Colon (tissue), 2 donors: ENCODE data around the gene SLC24A3.

Source experiments
- FAIRE-seq: peaks from 2 replicates; lab custom pipeline; 2012; peaks lifted over from hg19 to GRCh38; lab: Jason Lieb, UNC
- donor health status: control.
- donor health status: control.

Gene SLC24A3

DNA sequence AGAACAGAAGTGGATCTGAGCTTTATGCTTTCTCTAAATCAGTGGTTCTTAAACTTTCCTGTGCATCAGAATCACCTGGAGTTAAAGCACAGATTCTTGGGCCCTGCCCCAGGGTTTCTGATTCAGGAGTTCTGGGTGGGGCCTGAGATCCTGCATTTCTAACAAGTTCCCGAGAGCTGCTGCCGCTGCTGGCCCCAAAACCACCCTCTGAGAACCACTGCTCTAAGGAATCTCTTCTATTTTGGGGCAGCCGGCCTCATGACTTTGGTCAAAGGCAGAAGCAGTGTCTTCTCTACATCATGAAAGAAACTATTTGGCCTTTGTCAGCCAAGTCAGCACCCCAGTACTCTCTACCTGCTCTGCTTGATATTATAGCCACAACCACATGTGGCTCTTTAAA, 503.5 kb downstream of the SLC24A3 start:
- FAIRE-seq = no peak

DNA sequence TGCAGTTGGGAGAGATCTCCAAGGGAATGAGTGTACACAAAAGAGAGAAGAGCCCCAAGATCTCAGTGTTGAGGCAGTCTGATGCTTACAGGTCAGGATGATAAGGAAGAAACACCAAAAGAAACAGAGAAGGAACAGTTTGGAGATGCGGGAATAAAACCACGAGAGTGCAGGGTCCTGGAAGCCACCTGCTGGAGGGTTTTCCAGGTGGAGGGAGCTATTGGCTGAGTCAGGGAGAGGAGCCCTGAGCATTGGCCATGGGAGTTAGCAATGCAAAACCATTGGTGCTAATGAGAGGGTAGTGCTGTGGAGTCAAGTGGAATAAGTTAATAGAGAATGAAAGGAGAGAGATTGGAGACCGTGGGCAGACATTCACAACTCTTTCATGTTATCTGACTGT, 506.4 kb downstream of the SLC24A3 start:
- no peak for FAIRE-seq

DNA sequence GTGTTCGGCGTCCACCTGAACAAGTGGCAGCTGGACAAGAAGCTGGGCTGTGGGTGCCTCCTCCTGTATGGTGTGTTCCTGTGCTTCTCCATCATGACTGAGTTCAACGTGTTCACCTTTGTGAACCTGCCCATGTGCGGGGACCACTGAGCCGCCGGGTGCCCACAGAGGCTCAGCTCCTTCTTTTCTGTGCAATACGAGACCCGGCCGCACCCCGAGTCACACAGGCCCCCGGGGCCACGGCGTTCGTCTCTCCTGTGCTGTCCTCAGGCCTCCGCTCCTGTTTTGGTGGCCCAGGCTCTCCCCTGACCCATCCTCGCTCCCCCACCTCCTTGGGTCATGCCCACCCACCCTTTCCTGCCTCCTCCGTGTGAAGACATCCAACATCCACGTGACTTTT, 508.5 kb downstream of the SLC24A3 start:
- FAIRE-seq = no peak

DNA sequence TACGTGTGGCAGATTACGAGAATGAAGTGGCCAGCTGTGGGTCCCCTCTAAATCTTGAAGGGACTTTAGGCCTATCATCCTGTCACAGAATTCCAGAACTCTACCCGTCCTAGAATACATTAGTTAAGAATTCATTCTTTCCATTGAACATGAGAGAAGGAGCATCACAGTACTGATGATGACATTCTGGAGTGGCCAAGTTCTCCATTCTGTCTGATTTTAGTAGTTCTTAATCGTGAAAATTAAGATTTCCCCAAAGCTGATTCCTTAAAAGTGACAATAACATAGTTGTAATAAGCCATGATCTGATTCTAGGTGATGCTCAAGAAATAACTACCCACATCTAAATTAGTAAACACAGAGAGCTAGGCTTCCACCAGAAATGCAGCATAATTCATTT, 510.6 kb downstream of the SLC24A3 start:
- FAIRE-seq = no peak

DNA sequence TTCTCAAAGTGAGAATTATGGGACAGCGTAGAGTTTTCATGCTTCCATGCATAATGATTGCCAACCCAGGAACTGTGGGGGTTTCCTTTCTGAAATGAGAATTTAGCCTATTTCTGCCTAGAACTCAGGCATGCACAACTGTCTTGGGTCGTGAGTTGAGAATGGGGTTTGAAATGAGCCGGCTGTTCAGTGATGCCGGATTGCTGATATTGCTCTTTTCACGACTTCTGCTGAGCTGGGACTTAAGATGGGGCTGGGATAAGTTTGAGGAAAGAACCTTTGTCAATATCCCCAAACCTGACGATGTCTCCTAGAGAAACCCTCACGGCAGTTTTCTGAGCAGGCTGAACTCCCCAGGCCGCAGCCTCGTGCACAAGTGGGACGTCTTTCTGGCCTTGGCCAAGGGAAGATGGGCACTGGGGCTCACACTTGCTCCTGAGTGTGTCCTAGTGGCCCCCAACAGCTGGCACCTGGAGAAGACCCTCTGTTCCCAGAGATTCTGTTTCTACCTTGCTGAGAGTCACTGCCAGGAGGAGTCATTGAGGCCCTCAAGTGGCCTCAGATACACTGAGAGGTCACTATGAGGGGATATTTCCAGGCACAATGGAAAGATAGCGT, 511.5 kb downstream of the SLC24A3 start:
- no peak for FAIRE-seq

DNA sequence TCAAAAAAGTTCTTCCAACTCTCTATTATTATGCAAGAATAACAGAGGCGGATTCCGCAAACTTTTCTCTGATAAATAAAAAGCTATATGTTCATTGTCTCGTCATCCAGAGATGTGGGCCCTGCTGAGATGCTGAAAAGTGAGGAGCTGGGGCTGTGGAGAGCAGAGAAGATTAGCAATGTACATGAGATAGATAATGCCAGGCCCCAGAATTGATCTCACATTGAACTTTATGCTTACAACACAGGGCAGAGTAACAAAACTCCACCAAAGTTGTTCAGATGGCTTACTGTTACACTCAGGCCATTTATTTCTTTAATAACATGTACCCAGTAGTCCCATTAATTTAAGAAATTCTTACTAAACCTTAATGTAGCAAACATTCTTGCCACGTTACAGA, 512.9 kb downstream of the SLC24A3 start:
- FAIRE-seq = no peak

DNA sequence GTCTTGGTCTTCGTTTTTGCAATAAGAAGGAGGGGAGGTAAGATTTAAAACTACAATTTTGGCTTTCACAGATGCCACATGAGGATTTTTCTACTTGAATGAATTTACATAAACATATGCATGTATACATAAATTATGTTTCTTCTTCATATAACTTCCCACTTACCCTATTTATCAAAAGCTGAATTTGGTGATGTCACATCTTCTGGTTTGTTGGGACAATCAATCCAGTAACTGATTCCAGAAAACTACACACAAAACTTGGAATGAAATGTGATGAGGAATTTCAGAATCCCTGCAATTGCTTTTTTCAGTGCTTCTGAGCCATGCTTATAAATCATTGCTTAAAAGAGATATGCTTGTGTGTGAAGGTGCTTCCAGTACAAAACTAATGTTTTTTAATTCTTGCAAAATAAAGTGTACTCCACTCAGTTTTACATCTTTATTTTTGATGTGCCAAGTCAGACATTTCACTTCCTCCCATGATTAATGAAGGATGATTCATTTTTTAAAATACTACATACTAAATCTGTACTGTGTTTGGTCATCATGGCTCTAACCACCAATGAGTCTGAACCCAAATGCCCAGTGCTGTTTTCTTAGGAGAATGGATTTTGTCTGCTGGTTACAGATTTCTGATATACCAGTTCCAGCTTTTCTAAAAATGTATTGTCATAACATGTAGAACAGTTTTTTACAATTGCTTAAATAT, 513.5 kb downstream of the SLC24A3 start:
- FAIRE-seq = no peak

DNA sequence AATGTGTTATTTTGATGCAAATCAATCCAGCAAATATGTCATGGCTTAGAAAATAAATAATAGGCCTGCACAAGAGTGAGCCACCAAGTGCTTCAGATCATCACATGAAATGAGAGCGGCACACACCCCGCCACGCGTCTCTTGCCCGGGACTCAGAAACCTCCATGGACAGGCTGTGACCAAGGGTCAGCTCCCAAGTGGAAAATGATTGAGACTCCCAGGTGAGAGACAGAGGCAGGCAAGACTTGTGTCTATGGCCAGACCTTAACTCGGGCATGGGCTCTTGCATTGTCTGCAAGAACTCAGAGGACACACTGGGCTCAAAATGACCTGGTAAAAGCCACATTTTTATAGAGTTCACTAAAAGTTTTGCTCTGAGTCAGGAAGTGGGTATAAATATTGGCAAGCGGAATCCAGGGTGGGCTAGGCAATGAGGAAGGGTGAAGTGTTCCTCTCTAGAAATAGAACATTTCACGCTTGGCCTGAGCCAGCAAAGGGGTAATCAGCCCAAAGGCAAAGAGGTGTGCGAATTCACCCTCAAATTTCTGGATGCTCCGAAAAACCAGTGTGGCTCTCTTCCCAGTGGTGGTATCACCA, 514.9 kb downstream of the SLC24A3 start:
- FAIRE-seq = no peak

DNA sequence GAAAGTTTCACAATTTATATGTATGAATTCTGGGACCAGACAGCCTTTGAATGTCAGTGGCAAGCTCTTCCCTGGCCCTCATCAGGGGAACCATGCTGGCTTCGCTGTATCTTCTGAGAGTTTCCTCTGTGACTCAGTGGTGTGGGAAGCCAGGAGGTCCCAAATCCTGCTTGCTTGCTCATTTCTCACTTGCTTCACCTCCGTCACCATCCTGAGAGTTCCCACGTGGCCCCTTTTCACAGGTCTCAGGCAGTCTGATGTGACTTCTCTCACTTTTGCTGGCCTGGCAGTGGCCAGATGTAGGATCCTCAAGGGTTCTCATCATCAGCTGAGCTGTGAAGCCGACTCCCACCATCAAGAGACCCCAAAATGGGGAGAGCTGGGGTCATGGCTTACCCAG, 517.2 kb downstream of the SLC24A3 start:
- no peak for FAIRE-seq

DNA sequence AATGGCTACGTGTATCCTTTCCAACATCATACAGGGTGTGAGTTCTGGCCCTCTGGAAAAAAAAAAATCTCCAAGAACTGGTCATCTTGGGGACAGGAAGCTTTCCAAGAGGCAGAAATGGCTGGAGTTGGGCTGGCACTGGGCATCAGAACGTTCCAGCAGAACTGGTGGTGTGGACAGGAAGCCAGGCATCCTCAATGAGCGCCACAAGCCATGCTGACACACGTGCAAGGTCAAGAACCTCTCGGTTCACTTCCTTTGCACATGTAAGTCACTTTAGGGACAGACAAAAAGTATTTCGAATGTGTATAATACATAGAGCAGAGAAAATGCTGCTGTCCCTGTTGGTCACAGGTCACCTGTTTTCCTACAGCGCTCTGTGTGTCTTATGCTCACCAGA, 518.3 kb downstream of the SLC24A3 start:
- no peak for FAIRE-seq

DNA sequence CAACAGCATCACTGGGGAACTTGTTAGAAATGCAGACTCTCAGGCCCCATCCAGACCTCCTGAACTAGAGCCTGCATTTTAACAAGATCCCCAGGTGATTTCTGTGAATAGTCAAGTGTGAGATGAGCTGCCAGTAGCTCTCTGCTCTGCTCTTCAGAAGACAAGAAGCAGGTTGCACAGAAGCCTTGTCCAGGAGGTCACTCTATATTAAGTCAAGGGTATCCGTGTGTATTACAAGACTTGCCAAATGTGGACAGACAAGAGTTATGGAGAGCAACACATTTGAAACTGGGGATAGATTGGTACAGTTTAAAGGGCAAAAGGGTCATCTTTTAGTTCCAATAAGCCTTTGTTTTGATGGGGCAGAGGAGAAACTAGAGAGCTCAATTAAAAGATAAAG, 522.4 kb downstream of the SLC24A3 start:
- no peak for FAIRE-seq

DNA sequence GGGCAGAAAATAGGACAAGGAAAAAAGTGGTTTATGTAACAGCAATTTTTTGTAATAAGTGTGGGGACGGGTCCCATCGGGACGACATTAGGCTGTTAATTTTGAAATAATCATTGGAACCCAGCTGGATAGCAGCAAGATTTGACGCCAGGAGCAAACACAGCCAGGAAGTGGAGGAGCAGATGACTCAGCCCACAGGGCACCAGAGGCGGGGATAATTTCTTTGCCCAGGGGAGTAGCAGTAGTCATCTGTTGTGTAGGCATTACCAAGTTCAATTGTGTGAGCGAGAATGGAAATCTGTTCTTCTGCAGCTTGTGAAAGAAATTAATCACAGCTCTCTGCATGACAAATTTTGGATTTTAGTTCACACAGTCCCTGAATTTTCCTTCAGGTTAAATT, 523.0 kb downstream of the SLC24A3 start:
- FAIRE-seq = no peak

DNA sequence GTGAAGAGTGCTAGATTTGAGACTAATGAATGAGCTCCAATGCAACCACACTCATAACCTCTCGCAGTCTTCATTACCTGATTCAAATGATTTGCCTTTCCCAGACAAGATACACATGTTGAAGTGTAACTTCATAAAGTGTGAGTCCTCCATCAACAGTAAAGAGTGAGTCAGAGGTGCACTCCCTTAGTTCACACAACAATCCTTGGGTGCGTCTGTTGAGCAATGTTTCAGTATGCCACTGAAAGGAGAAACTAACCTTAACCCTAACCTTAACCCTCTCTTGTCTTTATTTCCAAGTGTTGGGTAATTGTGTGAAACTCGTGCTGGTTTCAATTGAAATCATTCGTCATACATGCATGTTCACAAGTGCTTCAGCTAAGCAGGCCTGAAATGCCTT, 524.6 kb downstream of the SLC24A3 start:
- no peak for FAIRE-seq

DNA sequence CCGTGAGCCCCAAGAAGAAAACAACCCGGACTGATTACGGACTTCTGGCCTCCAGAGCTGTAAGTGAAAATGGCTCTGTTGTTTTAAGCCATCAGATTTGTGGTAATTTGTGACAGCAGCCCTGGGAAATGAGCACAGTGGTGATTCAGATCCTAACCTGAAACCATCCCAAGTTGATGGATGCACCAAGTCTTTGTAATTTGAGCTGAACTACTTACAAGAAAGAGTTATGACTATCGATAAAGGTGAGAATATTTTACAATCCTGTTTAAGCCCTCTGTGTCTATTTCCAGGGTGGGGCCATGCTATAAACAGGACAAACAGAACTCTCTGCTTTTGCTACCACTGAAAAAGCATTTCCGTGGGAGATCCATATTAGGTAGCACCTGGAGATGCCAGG, 526.5 kb downstream of the SLC24A3 start:
- FAIRE-seq = no peak

DNA sequence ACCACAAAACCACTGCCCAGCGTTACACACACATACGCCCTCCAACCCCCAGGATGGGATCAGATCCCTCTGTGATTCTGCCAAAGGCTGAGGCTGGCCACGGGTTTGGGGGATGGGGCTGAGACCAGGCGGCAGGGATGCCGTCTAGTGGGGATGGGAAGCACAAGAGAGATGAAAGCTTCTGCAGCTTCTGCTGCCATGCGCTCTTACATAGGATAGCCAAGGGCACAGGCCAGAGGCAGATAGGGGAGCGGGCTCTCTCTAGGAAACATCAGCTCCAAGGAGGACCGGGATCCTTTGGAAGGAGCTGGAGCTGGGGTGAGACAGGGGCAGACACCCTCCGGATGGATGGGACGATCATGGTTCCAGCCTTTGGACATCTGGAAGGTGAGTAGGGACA, 526.9 kb downstream of the SLC24A3 start:
- FAIRE-seq = no peak

DNA sequence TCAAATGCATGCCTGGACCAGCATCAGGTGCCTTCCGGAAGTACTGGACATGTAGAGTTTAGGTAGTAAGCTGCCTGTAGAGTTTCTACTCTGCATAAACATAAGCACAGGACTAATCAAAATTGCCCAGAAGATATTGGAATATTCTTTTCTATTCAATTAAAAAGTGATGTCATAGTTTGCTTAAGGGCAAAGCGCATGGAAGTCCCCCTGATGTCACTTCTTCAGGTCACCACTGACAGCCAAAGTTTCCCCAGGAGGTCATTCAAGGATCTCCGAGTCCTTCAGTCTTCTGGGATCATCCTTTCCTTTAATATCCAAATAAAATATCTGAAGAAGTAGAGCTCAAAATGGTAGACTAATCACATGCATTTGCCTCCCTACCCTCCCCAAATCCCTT, 528.1 kb downstream of the SLC24A3 start:
- no peak for FAIRE-seq

DNA sequence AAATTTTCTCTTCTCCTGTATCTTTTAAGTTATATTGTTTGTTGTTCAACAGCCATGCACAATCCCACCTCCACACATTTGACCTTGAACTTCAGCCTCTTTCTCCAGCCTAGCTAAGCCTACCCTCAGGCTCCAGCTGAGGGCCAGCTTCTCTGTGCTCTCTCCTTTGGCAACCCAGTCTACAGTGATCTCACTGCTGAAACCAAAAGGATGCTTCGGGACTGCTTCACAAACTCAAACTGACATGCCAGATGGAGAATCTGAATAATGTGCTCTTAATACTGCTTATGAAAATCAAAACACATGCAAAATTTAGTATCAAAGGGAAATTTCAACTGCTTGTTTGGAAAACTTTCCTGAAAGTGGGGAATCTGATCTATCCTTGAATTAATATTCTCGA, 529.5 kb downstream of the SLC24A3 start:
- FAIRE-seq = no peak

DNA sequence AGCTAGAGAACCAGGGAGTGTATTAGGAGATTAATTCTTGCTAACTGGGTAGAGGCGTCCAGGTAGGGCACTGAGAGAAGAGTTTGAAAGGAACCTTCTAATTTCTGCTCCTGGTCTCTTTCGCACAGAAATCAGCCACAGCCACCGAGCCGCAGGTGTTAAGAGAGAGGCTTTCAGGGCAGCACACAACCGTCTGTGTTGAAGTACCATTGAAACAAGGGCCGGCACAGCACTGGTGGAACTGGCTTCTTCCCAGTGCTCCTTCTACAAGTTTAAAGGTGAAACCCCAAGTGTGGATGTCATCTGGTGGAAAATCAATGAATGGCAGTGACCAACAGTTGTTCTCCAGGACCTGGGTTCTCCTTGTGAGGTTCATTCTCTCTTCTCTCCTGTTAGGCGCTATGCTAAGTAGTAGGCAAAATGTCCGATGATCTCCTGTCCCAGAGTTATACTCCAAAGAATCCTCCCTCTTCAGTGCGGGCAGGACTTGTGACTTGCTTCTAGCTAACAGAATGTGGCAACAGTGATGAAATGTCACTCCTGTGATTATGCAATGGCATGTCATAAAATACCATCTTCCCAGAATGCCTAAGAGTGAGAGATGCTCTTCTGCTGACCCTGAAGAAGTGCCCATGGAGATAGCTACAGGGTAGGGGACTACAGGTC, 530.7 kb downstream of the SLC24A3 start:
- no peak for FAIRE-seq

DNA sequence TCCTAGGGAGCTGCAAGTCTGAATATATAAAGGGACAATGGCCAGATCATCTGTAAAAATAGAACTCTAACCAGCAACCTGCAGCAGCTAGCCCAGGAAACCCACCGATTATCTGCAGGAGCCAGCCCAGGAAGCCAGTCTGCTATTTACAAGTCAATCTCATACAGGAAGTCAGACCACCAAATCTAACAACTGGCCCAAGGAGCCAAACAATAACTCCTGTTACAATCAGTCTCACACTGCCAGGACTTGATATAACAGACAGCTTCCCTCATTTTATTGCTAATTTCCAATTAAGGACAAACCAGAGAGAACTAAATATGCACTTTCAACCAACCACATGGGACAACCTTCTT, 531.2 kb downstream of the SLC24A3 start:
- no peak for FAIRE-seq

DNA sequence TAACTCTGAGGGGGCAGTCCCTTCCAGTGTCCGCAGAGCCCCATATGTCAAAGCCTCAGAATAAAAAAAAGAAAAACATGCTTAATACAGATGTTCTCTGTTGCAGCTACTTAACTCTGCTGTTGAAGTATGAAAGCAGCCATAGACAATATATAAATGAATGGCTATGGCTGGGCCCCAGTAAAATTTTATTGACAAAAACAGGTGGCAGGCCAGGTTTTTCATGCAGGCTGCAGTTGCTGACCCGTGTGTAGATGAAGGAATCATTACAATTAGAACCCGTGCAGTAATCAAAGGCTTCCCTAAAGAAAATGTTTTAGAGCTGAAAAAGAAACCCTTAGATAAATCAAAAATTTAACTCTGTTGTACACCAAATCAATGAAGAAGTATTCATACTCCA, 532.7 kb downstream of the SLC24A3 start:
- no peak for FAIRE-seq

DNA sequence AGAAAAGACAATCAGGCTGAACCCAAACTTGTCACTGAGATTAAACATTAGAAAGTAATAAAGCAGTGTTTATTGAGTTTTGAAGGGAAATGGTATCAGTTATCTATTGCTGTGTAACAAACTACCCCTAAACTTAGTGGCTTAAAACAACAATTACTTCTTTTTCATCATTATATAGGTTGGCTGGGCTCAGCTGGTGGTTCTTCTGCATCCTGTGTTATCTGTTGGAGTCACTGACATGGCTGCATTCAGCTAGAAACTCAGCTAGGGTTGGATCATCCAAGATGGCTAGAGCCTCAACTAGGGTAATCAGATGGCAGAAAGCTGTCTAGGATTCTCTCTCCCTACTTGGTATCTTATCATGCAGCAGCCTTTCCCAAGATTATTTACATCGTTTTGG, 533.1 kb downstream of the SLC24A3 start:
- FAIRE-seq = no peak

DNA sequence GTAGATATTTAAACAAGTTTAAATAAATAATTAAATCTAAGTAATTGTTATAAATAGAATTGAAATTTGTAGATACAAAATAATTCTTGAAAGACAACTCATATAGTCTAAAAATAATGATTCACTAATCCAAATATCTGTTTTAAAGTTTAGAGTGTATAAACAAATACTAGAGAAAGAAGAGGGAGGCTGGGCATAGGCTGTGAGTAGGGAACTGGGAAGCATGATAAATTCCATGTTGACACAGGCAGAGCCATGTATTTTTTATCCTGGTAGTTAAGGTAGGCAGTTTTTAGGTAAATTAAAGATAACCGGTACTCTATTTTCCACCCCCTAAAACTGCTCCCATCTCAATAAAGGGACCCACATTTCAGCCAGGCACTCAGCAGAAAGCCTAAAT, 534.0 kb downstream of the SLC24A3 start:
- FAIRE-seq = no peak

DNA sequence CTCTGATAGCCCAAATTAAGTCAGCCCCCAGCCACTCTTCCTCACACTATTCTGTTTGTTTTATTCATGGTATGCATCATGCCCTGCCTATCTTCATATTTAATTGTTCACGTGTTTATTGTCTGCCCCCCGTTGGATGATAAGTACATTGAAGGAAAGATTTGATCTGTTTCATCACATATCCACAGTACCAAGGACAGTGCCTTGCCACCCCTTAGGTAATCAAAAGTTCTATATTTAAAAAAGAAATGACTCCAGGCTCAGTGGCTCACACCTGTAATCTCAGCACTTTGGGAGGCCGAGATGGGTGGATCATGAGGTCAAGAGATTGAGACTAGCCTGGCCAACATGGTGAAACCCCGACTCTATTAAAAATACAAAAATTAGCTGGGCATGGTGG, 535.5 kb downstream of the SLC24A3 start:
- no peak for FAIRE-seq

DNA sequence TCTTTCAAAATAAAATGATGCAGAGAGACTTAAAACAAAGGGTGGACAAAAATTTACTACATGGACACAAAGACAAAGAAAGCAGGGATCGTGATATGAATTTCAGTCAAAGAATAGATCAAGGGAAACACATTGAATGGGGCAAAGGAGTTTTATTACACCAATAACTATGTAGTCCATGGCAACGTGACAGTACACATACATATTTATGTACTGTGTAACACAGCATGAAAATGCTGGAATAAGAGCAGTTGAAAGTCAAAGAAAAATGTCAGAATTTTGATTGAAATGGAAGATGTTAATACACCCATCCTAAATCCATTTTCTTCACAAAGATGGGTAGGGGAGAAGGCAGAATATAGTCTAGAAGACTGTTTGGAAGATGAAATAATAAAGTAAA, 536.2 kb downstream of the SLC24A3 start:
- no peak for FAIRE-seq
